K562 (cell line): ENCODE results near the gene NOL4L. TPM values are rescaled to one million over a fixed set of nuclear protein-coding genes. Genes with fewer than 3 reads are reported as not detected.

Experiments
- ATAC-seq: fragments of 200-7000 bp; cut with Tn5 transposase; 3 replicates; pipeline ENCODE4 v1.9.1; 2020; ENCODE audit warnings: moderate library complexity
- BruUV-seq: library from RNA; stranded (reverse); fragments of 400-500 nt; replicated peaks from 2 replicates; lab custom pipeline; 2021; lab: Mats Ljungman, UMichigan
- CTCF ChIA-PET: fragments of 300-600 bp; formaldehyde crosslinking; extraction: SDS; loops from one replicate; lab custom pipeline; 2021; ENCODE audit warnings: low intra/inter-chr PET ratio; lab: Yijun Ruan, JAX
- POLR2A ChIA-PET: fragments of 300-600, 350-650 bp; sonication (Branson Sonifier 250); formaldehyde crosslinking; extraction: SDS; loops from one replicate; lab custom pipeline; 2021; ENCODE audit warnings: antibody characterized with exemption, inconsistent platforms; lab: Yijun Ruan, JAX
- DNase-seq, 4 experiments: peaks; one replicate each; pipeline versions ENCODE4 v3.0.0 to v3.0.0-alpha.2; 2011 to 2018; ENCODE audit warnings: low spot score in 3 of 4, mixed read lengths in 3 of 4; ENCODE audit errors: extremely low read depth in 1 of 4
- FAIRE-seq: peaks from 2 replicates; lab custom pipeline; 2011; peaks lifted over from hg19 to GRCh38; lab: Jason Lieb, UNC
- H2AFZ ChIP-seq: 2 replicates; pipeline ENCODE4 v1.6.0; 2011; ENCODE audit warnings: low read depth, low read length, control low read depth, inconsistent platforms
- H3K27ac ChIP-seq: fragments of 200-600 bp; 3 replicates; pipeline ENCODE4 v1.8.0; 2011; ENCODE audit warnings: low read depth, mild to moderate bottlenecking, control low read depth, inconsistent platforms, low read length, moderate library complexity, mixed read lengths; ENCODE audit errors: extremely low read depth
- H3K27me3 ChIP-seq, 2 experiments: fragments of 300-600 bp in 1 of 2; 2 replicates in 1 of 2; 3 replicates in 1 of 2; pipeline versions ENCODE4 v1.6.0 to v1.8.0; 2011; ENCODE audit warnings: inconsistent platforms in 2 of 2, low read length in 2 of 2, mild to moderate bottlenecking in 1 of 2, mixed read lengths in 1 of 2, moderate library complexity in 1 of 2; ENCODE audit not compliant: control insufficient read depth in 2 of 2, insufficient read depth in 2 of 2
- H3K36me3 ChIP-seq: fragments of 300-600 bp; 3 replicates; pipeline ENCODE4 v1.8.0; 2011; ENCODE audit warnings: mild to moderate bottlenecking, low read length, inconsistent platforms; ENCODE audit not compliant: control insufficient read depth, insufficient read depth
- H3K4me1 ChIP-seq, 2 experiments: fragments of 200-600 bp in 1 of 2; replicated peaks in 1 of 2; 2 replicates in 1 of 2; 3 replicates in 1 of 2; pipeline versions ENCODE4 v1.5.1 to v1.8.0; 2011; ENCODE audit warnings: inconsistent platforms in 2 of 2, low read length in 2 of 2, mild to moderate bottlenecking in 1 of 2, mixed read lengths in 1 of 2, moderate library complexity in 1 of 2; ENCODE audit not compliant: control insufficient read depth in 2 of 2, insufficient read depth in 2 of 2
- H3K4me2 ChIP-seq: 2 replicates; pipeline ENCODE4 v1.6.1; 2011; ENCODE audit warnings: low read length, control low read depth, inconsistent platforms, mixed read lengths; ENCODE audit not compliant: insufficient read depth
- H3K4me3 ChIP-seq: fragments of 200-600 bp; sonication (generic), shearing (Covaris generic); 2 replicates; pipeline ENCODE4 v1.5.1; 2016; ENCODE audit warnings: control low read depth, inconsistent platforms
- H3K79me2 ChIP-seq: fragments of 200-600 bp; 3 replicates; pipeline ENCODE4 v1.8.0; 2011; ENCODE audit warnings: low read length, inconsistent platforms; ENCODE audit not compliant: control insufficient read depth, insufficient read depth
- H3K9ac ChIP-seq, 2 experiments: 2 replicates each; pipeline versions ENCODE4 v1.6.0 to v1.6.1; 2011; ENCODE audit warnings: low read depth in 2 of 2, low read length in 2 of 2, control low read depth in 1 of 2, inconsistent platforms in 1 of 2, mild to moderate bottlenecking in 1 of 2, mixed read lengths in 1 of 2; ENCODE audit not compliant: insufficient read depth in 1 of 2
- H3K9me1 ChIP-seq: one replicate; pipeline ENCODE4 v1.6.0; 2011; ENCODE audit warnings: inconsistent platforms, mild to moderate bottlenecking, low read length, moderate library complexity; ENCODE audit not compliant: control insufficient read depth, insufficient read depth
- H3K9me3 ChIP-seq: replicated peaks from 2 replicates; pipeline ENCODE4 v1.5.1; 2011; ENCODE audit warnings: low read depth, low read length, inconsistent platforms; ENCODE audit not compliant: control insufficient read depth, insufficient read depth
- H4K20me1 ChIP-seq: replicated peaks from 2 replicates; pipeline ENCODE4 v1.6.1; 2011; ENCODE audit warnings: low read length, inconsistent platforms, mixed read lengths; ENCODE audit not compliant: control insufficient read depth, insufficient read depth
- HDAC6 ChIP-seq: IDR thresholded peaks from 2 replicates; pipeline ENCODE4 v1.6.1; 2012; ENCODE audit warnings: low read depth, mild to moderate bottlenecking, control low read depth, inconsistent platforms, low read length, moderate library complexity
- WGBS: fragments of 100-300 bp; shearing (Covaris generic); methylation state at CpG from one replicate; pipeline ENCODE4 v1.1.6; 2016; ENCODE audit warnings: low coverage, mixed read lengths; ENCODE audit not compliant: insufficient coverage; ENCODE audit errors: missing lambda C conversion rate; 5-methylcytosine and 5-hydroxymethylcytosine counted together
- in situ Hi-C: fragments of 300-500 bp; cut with MboI; formaldehyde crosslinking; loops from 4 replicates; pipeline ENCODE4 v1.15.0; 2018; ENCODE audit warnings: inconsistent platforms, mixed read lengths
- intact Hi-C: fragments of 100-400 bp; cut with micrococcal nuclease; formaldehyde crosslinking; loops from 2 replicates; pipeline ENCODE4 v1.14.2; 2022
- polyA plus RNA-seq, 8 experiments: library from polyadenylated mRNA; depleted of rRNA in 4 of 8; stranded (reverse) in 5 of 8; unstranded in 3 of 8; fragments of >200 nt; fragmentation: Nextera tagmentation in 2 of 8; fragmentation: Illumina TruSeq in 1 of 8; extraction: Ambion mirVana in 2 of 8; extraction: Trizol in 1 of 8; gene quantifications; 2 replicates each; pipeline versions ENCODE4 v1.2.1 to v1.2.3, GENCODE V29; 2011 to 2014; ENCODE audit warnings: inconsistent platforms in 1 of 8, missing spikeins in 1 of 8
- total RNA-seq, 7 experiments: library from RNA; depleted of rRNA in 6 of 7; stranded (reverse); fragments of >200 nt in 6 of 7; fragmentation: Illumina TruSeq in 2 of 7; extraction: Trizol in 2 of 7; gene quantifications; 2 replicates each; pipeline versions ENCODE4 v1.2.1 to v1.2.3, GENCODE V29; 2011 to 2021; ENCODE audit warnings: low replicate concordance in 1 of 7
- TF ChIP-seq, protein P1 (sequence below): fragments of 450-650 bp; formaldehyde crosslinking; IDR thresholded peaks from 2 replicates; pipeline ENCODE4 v1.4.0; 2020; ENCODE audit warnings: mild to moderate bottlenecking, moderate library complexity

NOL4L gene
- total and polyA plus RNA-seq, 9 of the 15 experiments (the other 6 are each of a cell fraction or from before 2014, with no cell fraction given), result 5.1 to 36.2 (median 13.6) TPM

DNA sequence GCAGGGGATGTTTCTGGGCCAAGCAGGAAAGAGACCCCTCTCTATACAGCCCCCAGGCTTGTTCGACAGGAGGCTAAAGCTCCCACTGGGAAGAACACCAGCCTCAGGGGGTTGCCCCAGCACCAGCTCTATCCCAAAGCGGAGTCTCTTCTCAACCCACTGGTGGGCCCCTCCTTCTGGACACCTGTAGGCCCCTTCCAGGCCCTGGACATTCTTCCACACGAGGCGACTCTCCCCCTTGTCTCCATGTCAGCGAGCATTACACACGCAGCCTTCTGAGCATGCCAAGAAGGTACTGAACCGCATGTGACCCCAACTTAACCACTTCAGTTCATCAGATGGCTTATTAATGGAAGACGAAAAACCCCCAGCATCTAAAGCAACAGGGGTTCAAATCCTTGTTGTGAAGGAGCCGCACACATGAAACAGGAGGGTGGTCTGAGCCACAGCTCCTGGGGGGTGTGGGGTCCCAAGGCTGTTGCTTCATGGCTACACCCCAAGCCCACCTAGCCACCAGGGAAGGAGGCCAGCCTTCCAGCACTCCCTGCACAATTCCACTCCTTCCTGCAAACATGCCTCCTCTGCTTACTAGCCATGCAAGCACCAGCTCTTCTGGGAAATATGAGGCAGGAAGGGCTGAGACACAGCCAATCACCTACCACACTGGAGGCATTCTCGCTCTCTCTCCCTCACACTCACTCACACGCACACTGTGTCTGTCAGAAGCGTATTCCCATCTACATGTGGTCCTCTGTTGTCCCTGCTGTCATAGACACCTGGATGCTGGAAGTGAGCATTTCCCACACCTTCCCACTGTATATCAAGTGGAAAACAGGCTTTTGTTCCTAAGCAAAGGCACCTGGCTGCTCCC is 104.5 kb downstream of the NOL4L start:
- DNase-seq, result no peak
- ATAC-seq, result no peak

More for the DNA sequence above, 104.5 kb downstream of the NOL4L start:
- Histone ChIP-seq H3K79me2 (peaks cover 47% of the 10 kb centered on the region), H3K27me3 (no peaks in the 10 kb centered on the region), H3K9me3 (no peaks in the 10 kb centered on the region), H3K4me3 (no peak overlapping the region), H2AFZ (no peak overlapping the region), H3K4me1 (peaks cover 31 to 58% of the 10 kb centered on the region in 2 experiments), H3K9me1 (no peaks in the 10 kb centered on the region), H3K4me2 (no peak overlapping the region), H3K27ac (no peak overlapping the region), H3K36me3 (peaks cover 8% of the 10 kb centered on the region; the same call in 2 of the 3 replicates)
- WGBS, result 83% methylated on average over 12 of the region's 12 CpGs
- in situ Hi-C loops, result no loop called here
- ChIA-PET CTCF (no interaction called here), POLR2A (interaction anchor here (0.7 to 0.9 kb wide), 2 partner anchors 28 to 35 kb away, joined by 3 read pairs; no protein-coding TSS in a partner anchor)
- intact Hi-C loops, result no loop called here
- no TSS peak for BruUV-seq
- TF ChIP-seq, protein P1, sequence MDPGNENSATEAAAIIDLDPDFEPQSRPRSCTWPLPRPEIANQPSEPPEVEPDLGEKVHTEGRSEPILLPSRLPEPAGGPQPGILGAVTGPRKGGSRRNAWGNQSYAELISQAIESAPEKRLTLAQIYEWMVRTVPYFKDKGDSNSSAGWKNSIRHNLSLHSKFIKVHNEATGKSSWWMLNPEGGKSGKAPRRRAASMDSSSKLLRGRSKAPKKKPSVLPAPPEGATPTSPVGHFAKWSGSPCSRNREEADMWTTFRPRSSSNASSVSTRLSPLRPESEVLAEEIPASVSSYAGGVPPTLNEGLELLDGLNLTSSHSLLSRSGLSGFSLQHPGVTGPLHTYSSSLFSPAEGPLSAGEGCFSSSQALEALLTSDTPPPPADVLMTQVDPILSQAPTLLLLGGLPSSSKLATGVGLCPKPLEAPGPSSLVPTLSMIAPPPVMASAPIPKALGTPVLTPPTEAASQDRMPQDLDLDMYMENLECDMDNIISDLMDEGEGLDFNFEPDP (CRISPR knock-in tag), result no peak
- TF ChIP-seq HDAC6, result no peak
- TF ChIP-seq, all 486 proteins: peak for 0
- Histone ChIP-seq H4K20me1 (no peaks in the 10 kb centered on the region), H3K9ac (peak overlapping the region in 1 of 2 experiments; percentile 59; a peak in 2 of 4 replicates)
- FAIRE-seq, result no peak
